GM18861 (cell line): ENCODE measurements around the gene PIMREG.

Experiments
- ATAC-seq: cut with Tn5 transposase; IDR thresholded peaks from one replicate; pipeline ENCODE4 v1.9.1; 2021; ENCODE audit not compliant: unreplicated experiment

Gene PIMREG

GRCh38 chr17:6461246-6461645 is 17.0 kb downstream of the PIMREG start:
- no peak for ATAC-seq

DNA sequence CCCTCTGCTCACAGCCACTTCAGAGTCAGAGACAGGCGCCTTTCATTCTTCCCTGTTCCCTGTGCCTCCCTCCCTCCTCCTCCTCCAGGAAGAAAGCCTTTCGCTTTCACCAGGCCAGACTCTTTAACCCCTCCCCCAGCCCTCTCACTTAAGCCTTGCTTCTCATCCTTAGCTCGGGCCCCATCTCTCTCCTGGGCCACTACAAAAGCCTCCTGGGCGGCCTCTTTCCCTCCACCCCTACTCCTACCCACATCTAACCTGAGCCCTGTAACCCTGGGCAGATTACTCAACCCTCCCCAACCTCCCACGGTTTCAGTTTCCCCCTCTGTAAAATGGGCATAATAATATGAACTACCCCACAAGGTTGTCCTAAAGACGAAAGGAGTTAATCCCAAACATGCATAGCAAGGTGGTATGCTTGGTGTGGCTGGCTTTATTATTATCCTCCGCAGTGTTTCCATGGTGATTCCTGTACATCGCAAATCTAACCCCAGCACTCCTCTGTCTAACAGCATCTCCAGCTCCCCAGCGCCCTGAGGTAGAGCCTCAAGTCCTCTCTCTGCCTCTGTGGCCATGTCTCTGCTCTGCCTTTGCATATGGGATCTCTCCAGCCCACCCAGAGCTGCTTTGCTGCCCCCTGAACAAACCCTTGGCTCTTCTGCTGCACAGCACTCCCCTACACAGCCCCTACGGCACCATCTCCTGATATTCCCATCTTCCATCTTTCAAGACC is 17.7 kb downstream of the PIMREG start:
- no peak for ATAC-seq

DNA sequence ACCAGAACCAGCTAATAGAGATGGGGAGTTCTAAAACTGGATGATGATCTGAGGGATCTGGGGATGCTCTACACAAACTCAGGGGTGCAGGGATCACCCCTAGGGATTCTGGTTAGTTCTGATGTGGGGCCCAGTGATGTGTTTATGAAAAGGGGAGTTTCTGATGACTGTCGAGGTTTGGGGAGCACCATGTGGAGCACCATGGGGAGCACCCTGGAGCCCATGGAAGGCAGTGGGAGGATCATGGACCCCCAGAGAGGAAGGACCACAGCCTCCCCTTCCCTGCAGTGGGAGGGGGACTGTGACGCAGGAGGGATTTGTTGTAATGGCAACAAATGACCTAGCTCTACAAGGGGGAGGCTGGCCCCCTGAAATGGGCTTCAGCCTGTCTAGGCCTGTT is 18.4 kb downstream of the PIMREG start:
- no peak for ATAC-seq

- no peak for ATAC-seq
These were observed 19.6 kb downstream of the PIMREG start for GRCh38 chr17:6463616-6464445.

- ATAC-seq = no peak
These were observed 20.3 kb downstream of the PIMREG start for GRCh38 chr17:6464446-6465041.

DNA sequence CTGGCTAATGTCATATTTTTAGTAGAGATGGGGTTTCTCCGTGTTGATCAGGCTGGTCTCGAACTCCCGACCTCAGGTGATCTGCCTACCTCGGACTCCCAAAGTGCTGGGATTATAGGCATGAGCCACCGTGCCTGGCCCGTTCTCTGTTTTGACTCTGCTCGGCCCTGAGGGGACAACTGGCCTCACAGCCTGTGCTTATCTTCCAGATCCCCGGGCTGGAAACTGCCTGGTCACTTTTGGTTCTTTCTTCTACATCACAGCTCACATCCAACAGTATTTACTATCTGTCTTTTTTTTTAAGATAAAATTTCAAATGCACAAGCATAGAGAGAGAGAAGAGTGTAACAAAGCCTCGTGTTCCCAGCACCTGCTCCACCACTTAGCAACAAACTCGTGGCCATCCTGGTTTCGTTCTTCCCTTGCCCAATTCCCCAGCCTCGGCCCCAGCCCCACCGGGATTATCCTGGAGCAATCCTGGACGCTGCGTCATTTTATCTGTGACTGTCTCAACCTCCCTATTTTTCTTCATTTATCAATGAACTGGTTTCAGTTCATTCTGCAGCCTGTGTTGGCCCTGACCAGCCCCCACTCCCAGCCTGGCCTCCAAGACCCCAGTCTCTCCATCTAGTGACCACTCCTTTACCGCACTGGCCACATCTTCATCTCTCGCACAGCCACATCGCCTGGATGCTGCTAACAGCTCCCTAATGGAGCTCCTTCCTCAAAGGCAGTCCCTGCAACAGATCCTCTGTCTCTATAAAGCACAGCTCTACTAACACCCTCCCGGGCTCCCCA is 21.1 kb downstream of the PIMREG start:
- no peak for ATAC-seq

GRCh38 chr17:6467567-6467966 is 23.3 kb downstream of the PIMREG start:
- no peak for ATAC-seq

DNA sequence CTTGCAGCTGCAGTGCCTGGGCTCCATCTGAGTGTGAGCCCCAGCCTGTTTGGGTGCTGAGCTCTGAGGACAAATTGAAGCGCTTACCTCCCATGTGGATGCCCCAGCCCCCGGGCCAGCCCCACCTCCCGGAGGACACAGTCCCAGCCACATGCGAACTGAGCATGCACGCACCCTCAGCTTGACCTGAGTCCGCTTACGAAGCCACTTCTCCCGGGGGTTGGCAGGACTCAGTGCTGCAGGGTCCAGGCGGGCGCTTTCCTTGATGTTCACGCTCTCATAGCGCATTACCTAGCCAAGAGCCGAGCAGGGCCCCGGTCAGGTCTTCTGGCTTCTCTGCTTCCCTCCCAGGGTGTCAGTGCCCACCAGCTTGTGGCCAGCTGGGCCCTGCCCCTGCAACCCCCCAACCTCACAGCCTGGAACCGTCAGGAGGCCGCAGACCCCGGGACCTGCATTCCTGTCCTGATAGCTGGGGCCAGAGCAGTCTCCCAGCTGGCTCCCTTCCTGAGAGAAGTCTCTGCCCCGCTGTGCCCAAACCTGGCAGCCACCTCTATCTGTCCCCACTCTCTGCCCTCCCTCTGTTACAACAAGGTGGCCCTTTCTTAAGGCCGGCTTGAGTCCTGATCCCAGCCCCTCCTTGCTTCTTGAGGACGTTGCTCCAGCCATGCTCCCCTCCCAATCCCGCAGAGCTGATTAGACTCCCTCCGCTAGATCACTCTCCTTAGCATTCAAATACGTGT is 24.0 kb downstream of the PIMREG start:
- no peak for ATAC-seq

GRCh38 chr17:6470146-6470718 is 26.0 kb downstream of the PIMREG start:
- ATAC-seq = no peak

DNA sequence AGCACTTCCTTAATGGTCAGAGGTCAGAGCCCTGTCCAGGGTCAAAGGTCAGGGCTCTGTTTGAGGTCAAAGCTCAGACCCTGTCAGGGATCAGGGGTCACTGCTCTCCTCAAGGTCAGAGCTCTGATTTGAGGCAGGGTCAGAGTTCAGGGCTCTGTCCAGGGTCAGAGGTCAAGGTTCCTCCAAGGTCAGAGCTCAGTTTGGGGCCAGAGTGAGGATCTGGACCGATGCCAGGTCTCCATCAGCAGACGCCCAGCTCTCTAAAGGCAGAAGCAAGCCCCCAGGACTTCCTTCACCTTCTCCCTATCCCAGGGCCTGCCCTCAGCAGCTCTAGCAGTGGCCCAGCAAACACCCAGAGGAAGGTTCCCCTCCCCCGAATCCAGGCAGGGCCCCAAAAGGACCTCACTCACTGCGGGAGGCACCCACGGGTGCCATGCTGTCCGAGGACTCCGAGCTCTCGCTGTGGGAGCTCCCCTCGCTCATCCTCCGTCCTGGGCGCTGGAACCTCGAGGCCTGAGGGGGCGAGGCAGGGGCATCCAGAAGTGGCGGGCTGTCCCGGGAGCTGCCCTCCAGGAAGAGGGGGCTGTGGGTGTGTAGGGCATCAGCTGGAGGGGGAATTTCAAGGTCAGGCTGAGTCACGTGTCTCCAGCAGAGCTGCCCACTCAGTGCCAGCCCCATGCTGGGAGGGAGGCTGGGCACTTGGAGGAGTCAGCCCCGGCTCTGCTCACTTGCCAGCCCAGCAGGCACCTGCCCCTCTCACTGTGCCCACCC is 26.7 kb downstream of the PIMREG start:
- no peak for ATAC-seq

- ATAC-seq = no peak
These were observed 27.5 kb downstream of the PIMREG start for GRCh38 chr17:6471531-6472465.

DNA sequence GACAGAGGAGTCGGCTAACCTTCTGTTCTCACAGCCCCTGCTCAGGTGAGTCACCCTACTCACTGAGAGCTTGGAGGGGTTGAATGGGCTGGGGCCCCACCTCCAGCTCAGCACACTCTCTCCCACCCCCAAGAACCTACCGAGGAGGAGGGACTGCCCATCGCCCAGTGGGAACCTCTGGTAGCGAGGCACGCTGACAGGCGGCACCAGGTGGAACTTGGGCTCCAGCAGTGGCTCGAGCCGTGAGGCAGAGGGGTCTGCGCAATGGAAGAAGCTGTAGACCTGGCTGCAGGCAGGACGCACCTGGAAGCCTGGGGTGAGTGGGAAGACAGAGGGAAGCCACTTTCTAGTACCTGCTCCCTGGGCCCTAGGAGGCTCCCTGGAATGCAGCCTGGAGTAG is 28.3 kb downstream of the PIMREG start:
- ATAC-seq = no peak

DNA sequence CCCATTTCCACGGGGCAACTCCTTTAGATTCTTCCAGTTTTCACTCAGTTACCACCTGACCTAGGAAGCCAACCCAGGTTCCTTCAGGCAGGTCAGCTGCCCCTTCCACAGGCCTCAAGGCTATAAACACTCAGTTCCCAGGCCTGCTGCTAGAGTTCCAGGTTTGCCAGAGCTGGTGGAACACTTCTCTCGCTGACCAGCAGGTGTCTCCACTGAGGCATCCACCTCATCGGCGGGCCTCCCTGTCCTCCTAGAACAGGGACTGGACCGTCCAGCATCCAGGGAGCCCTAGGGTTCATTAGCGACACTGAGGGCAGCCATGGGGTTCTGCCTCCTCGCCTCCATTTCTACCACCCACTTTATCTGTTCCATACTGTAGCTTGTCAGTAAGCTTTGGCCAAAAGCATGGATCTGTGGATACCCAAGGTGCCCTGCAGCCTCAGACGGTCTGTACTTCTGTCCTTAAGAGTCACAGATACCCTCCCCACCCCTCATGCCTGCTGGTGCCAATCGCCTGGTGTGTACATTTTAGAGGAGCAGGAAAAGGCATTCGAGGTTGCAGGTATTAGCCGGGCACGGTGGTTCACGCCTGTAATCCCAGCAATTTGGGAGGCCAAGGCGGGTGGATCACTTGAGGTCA is 29.0 kb downstream of the PIMREG start:
- no peak for ATAC-seq

GRCh38 chr17:6474376-6474775 is 30.1 kb downstream of the PIMREG start:
- no peak for ATAC-seq

GRCh38 chr17:6474906-6475305 is 30.7 kb downstream of the PIMREG start:
- no peak for ATAC-seq

DNA sequence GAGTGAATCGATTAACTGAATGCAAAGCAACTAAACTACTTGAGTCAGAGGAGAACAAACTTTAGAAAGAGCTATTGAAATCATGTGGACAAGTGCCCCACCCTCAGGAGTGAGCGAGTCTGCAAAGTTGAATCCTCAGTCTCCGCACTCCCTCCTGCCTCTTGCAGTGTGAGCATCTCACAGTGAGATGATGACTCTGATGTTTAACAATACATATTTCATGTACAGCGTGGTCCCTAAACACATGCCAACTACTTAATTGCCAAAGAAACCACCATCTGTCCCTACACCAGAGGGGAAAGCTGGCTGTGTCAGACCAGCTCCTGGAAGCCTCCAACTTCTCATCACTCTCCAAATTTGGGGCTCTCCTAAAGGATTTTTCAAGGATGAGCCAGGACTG is 31.2 kb downstream of the PIMREG start:
- no peak for ATAC-seq

GRCh38 chr17:6476076-6476809 is 32.0 kb downstream of the PIMREG start:
- no peak for ATAC-seq
